Endothelial cell of hepatic sinusoid (primary cell): ENCODE results near the gene ZNF546.
"Not testable (repeated sequence)": the region's sequence is repeated elsewhere in the genome, so short reads cannot be mapped to it uniquely, and the experiment has no call there.

Experiments
- in situ Hi-C: cut with HindIII; loops from 2 replicates; pipeline ENCODE4 v1.10.0; 2017; ENCODE audit warnings: low sequenced_read_pairs

Gene ZNF546

DNA sequence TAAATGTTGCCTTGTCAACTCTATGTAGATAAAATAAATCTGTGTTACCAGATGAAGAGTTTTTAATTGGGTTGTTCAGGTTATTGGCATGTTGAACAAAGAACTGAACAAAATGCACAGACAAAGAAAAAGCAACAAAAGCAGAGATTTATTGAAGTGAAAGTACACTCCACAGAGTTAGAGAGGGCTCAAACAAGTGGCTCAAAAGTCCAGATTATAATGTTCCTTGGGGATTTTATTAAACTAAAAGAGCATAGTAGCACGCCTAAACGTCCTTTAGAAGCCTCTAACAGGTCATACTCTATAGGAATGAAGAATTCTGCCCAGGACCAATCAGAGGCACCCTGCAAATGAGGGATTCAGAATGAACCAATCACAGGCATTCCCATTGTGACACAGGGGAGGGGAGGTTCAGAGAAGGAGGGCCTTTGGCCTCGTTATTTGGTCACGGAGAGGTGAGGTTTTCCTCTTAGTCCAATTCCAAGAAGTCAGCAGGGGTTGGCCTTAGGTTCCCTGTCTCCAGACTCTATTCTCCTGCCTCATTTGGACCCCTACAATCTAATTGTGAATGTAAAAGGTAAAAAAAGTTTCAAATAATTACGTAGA is 13.1 kb upstream of the ZNF546 start:
- in situ Hi-C loops = no loop called here

DNA sequence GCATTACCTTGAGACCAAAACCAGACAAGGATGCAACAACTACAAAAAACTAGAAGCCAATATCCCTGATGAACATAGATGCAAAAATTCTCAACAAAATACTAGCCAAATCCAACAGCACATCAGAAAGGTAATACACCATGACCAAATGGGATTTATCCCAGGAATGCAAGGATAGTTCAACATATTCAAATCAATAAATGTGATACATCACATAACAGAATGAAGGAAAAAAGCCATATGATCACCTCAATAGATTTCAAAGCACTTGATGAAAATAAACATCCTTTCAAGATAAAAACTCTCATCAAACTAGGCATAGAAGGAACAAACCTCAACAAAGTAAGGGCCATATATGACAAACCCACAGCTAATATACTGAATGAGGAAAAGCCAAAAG is 10.2 kb upstream of the ZNF546 start:
- in situ Hi-C loops = no loop called here

DNA sequence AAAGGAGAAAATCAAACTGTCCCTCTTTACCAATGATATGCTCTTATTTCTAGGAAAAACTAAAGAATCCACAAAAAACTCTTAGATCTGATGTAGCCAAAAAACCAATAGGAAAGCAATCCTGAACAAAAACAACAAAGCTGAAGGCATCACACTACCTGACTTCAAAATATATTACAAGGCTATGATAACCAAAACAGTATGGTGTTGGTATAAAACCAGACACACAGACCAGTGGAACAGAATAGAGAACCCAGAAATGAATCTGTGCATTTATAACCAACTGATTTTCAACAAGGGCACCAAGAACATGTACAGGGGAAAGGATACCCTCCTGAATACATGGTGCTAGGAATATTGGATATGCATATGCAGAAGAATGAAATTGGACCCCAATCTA is 9.7 kb upstream of the ZNF546 start:
- in situ Hi-C loops = no loop called here

DNA sequence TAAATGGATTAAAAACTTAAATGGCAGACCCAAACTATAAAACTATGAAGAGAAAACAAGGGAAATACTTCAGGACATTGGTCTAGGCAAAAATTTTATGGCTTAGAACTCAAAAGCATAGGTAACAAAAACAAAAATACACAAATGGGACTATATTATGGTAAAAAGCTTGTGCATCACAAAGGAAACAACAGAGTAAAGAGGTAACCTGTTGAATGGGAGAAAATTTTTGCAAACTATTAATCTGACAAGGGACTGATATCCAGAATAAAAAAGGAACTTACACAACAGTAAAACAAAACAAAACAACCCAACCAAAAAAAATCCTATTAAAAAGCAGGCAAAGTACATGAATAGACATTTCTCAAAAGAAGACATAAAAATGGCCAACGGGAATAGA is 9.3 kb upstream of the ZNF546 start:
- in situ Hi-C loops = no loop called here

DNA sequence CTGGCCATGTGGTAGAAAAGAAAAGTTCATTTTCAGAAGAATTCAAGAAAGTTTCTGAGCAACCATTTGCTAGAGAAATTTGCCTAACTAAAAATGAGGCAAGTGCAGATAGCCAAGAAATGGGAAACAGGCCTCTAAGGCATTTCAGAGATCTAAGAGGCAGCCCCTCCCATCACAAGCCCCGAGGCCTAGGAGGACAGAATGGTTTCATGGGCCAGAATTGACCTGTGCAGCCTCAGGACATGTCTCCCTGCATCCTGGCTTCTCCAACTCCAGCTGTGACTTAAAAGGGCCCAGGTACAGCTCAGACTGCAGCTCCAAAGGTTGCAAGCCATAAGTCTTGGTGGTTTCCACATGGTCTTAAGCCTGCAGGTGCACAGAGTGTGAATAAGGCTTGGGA is 3.3 kb upstream of the ZNF546 start:
- in situ Hi-C loops = no loop called here

DNA sequence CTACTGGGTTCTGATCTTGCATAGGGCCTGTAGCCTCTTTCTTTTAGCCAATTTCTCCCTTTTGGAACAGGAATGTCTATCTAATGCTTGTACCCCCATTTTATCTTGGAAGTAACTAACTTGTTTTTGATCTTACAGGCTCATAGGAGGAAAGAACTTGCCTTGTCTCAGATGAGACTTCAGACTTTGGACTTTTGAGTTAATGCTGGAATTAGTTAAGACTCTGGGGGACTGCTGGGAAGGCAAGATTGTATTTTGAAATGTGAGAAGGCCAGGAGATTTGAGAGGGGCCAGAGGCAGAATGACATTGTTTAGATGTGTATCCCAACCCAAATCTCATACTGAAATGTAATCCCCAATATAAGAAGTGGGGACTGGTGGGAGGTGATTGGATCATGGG is 2.5 kb upstream of the ZNF546 start:
- in situ Hi-C loops = no loop called here

DNA sequence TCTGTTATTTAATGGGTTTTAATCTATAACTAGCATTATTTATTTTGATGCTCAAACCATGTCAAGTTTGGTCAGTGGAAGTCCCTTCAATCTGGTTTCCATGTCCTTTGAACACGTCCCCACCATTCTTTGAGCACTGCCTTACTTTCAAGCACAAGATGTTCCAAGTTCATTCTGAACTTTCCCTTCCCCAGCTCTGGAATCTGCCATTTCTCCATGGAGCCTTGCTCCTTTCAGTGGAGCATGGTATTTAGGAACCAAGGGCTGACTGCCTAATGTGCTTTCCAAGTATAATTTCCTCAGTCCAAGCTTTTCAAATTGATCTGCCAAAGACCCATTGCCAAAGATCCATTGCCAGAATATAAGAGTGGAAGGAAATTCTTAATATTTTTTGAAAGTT is 1.1 kb upstream of the ZNF546 start:
- in situ Hi-C loops = no loop called here

DNA sequence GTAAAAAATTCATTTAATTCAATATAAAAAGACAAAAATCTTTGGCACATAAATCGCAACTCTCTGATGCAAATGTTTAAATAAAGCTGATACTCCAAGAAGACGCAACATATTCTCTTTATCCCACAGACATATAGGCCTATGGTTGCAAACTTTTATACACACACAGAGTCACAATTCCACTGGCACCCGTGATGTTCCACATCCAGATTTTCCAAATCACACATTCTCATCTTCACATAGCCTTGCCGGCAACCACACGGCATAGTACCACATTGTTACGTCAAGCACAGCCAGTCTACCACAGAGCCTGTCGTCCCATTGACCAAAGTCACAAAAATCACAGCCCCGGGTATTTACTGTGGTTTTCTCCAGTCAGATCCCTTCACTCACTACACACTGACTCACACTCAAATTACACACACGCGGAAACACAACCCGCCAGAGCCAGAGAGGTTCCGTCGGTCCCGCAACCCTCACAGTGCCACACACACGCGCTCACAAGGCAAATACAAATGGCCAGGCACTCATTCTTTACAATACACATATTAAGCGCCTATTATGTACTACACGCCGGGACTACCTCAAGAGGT is 546 bp upstream of the ZNF546 start:
- in situ Hi-C loops = no loop called here

DNA sequence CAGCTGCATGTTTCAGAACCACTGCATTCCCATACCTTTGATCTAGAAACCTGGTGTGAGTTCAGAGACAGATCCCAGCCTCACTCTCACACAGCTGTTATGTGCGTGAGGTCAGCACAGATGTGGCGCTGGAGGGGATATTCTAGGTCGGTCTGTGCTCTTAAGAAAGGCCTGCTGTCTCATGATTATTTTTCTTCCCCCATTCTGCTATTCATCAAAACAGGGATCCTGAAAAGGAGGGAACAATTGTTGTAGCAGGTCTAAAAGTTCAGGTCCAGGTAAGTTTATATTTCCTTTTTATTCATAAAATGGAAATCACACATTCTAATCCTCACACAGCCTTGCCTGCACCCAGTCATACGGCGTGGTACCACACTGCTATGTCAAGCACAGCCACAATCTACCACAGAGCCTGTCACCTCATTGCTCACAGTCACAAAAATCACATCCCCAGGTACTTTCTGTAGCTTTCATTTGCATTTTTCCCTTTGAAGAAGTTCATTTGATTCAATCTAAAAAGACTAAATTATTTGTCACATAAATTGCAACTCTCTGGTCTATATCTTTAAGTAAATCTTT is 867 bp downstream of the ZNF546 start:
- in situ Hi-C loops = no loop called here

DNA sequence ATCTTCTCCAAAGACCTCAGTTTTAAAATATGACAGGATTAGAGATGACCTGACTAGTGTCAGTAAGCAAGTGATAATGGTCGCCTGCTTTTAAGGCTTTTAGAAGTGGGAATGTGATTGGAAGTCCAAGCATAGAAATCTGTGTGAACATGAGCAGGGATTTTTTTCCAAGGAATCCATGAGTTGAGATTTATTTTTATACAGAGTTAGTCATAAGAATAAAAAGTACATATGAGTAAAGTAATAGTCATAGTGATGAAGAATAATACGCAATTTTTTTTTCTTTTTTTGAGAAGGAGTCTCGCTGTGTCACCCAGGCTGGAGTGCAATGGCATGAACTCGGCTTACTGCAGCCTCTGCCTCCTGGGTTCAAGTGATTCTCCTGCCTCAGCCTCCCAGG is 1.6 kb downstream of the ZNF546 start:
- in situ Hi-C loops = no loop called here

DNA sequence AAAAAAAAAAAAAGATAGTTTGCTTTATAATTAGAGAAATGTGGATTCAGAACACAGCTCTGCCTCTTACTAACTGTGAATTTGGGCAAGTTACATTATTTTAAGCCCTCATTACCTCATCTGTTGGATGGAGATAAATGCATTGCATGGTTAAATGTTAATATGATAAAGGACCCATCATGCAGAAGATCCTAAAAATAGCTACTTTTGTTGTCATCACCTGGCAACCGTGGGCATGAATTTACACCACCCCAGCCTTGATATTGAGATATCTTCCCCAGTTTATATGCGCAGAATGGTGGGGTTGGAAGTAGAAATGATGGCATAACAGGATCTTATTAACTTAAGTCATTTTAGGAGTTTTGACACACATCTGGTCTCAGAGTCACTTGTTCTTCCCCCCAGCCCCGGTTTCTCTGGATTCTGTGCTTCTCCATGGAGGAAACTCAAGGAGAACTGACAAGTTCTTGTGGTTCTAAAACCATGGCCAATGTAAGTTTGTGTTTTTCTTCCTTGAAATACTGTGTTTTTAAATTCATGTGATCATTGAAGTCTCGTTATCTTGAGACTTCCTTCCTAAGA is 8.9 kb downstream of the ZNF546 start:
- in situ Hi-C loops = no loop called here

DNA sequence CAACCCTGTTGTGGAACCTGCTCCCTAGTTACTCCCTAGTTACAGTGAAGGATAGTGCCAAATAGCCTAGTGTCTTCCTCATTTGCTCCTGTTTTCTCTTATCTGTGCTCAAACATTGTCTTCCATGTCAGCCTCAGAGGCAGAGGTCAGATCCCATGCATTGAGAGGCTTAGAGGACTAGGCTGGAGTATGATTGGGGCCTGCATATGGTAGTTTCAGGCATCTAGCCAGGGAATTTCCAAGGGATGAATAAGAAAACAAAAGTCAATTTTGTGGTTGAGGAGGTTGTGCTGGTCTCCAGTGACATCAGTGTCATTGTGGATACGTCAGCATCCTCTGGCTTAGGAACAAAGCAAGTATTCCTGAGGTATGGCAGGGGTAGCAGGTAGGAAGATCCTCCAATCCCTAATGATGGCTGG is 9.4 kb downstream of the ZNF546 start:
- in situ Hi-C loops = no loop called here

DNA sequence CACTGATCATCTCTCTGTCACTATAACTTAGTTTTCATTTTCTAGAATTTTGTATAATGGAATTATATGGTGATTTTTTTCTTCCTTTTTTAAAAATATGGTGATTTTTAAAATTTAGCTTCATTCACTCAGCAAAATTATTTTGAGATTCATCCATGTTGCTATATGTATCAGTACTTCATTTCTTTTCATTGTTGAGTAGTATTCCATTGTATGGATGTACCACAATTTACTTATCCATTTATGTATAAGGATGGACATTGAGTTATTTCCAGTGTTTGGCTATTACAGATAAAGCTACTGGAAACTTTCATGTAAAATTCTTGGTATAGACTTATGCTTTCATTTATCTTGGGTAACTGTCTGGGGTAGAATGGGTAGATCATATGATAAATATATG is 12.8 kb downstream of the ZNF546 start:
- in situ Hi-C loops = no loop called here

DNA sequence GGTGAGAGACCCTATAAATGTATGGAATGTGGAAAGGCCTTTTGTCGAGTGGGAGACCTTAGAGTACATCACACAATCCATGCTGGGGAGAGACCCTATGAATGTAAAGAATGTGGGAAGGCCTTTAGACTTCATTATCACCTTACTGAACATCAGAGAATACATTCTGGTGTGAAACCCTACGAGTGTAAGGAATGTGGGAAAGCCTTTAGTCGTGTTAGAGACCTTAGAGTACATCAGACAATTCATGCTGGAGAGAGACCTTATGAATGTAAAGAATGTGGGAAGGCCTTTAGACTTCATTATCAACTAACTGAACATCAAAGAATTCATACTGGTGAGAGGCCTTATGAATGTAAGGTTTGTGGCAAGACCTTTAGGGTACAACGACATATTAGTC is 17.1 kb downstream of the ZNF546 start:
- in situ Hi-C loops = no loop called here

DNA sequence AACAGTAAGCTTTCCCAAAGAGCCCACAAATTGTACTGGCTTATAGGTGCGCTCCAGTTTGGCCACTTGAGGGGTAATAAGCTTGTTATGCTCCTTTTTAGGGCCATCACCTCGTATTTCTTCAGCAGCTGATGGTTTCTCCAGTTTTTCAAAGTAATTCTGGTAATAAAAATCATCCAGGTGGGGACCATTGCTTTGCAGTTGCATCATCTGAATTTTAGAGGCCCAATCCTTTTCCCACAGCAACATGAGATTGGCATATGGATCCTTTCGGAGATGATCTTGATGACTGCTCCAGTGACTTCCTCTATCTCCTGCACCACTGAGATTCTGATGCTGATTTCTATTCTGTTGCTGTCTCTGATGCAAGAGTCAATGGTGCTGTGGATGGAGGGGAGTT is 27.1 kb downstream of the ZNF546 start:
- in situ Hi-C loops = no loop called here

DNA sequence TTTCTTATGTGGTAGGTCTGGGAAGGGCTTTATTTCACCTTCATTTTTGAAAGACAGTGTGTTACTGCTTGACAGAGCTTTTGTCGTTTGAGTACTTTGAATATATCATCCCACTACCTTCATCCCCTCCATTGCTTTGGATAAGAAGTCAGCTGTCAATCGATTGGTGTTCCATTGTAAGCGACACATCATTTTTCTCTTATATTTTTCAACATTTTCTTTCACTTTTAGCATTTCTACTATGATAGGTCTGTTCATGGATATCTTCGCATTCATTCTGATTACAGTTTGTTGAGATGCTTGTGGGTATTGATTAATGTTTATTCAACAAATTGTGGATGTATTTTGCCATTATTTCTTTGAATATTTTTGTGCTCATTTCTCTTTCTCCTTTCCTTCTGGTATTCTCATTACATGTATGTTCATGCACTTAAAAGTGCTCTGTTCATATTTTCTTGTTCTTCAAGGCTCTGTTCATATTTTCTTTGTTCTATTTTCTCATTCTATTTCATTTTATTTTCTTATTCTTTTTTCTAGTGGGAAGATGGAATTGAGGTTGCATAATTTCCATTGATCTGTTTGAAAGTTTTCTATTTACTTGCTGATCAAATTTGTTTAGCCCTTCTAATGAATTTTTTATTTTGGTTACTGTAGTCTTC is 29.2 kb downstream of the ZNF546 start:
- in situ Hi-C loops = no loop called here

DNA sequence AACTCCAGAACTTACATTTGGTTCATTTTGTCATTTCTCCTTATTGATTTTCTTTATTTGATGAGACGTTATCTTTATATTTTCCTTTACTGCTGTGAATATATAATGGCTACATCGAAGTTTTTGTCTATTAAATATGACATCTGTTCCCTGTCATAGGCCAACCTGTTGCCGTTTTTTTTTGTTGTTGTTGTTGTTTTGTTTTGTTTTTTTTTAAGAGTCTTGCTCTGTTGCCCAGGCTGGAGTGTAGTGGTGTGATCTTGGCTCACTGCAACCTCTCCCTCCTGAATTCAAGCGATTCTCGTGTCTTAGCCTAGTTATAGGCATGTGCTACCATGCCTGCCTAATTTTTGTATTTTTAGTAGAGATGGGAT is 29.7 kb downstream of the ZNF546 start:
- in situ Hi-C loops = no loop called here

DNA sequence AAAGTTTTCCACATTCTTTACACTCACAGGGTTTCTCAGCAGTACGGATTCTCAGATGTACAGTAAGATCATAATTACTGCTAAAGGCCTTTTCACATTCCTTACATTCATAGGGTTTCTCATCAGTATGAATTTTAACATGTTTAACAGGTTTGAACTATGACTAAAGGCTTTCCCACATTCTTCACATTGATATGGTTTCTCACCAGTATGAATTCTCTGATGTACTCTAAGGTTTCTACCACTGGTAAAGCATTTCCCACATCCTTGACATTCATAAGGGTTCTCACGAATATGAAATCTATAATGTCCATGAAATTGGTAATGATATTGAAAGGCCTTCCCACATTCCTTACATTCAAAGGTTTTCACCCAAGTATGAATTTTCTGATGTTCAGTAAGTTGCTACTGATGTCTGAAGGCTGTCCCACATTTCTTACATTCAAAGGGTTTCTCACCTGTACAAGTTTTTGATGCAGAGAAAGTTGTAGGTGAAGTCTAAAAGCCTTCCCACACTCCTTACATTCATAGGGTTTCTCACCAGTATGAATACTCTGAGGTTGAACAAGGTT is 37.2 kb downstream of the ZNF546 start:
- in situ Hi-C loops = no loop called here

DNA sequence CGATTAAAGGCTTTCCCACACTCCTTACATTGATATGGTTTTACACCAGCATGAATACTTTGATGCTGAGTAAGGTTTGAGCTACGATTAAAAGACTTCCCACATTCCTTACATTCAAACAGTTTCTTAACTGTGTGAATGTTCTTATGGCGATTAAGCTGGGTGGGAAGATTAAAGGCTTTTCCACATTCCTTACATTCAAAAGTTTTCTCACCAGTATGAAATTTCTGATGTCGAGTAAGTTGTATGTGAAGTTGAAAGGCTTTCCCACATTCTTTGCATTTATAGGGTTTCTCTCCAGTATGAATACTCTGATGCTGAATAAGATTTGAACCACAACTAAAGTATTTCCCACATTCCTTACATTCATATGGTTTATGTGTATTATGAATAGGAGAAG is 39.1 kb downstream of the ZNF546 start:
- in situ Hi-C loops = no loop called here

DNA sequence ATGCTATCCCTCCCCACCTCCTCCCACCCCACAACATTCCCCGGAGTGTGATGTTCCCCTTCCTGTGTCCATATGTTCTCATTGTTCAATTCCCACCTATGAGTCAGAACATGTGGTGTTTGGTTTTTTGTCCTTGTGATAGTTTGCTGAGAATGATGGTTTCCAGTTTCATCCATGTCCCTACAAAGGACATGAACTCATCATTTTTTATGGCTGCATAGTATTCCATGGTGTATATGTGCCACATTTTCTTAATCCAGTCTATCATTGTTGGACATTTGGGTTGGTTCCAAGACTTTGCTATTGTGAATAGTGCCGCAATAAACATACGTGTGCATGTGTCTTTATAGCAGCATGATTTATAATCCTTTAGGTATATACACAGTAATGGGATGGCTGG is 41.2 kb downstream of the ZNF546 start:
- in situ Hi-C loops = not testable (repeated sequence)

DNA sequence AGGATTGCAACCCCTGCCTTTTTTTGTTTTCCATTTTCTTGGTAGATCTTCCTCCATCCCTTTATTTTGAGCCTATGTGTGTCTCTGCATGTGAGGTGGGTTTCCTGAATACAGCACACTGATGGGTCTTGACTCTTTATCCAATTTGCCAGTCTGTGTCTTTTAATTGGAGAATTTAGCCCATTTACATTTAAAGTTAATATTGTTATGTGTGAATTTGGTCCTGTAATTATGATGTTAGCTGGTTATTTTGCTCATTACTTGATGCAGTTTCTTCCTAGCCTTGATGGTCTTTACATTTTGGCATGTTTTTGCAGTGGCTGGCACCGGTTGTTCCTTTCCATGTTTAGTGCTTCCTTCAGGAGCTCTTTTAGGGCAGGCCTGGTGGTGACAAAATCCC is 44.9 kb downstream of the ZNF546 start:
- in situ Hi-C loops = not testable (repeated sequence)

DNA sequence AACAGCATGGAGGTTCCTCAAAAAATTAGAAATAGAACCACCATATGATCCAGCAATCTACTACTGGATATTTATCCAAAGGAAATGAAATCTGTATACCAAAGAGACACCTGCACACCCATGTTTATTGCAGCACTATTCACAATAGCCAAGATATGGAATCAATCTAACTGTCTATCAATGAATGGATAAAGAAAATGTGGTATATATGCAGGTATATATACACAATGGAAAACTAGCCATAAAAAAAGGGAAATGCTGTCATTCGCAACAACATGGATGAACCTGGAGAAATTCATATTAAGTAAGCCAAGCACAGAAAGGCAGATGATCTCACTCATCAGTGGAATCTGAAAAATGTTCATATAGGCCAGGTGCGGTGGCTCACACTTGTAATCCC is 56.6 kb downstream of the ZNF546 start:
- in situ Hi-C loops = loop anchor here (25.0 kb wide), 1 partner anchor 116 kb away; the partner anchor contains the start of gene FCGBP
